ENCODE results near the gene P4HA3.

P4HA3 gene

GRCh38 chr11:74316772-74317505 is 5.5 kb upstream of the P4HA3 start:
- DNase-seq: no peak

GRCh38 chr11:74312326-74312725 is 886 bp upstream of the P4HA3 start:
- DNase-seq: no peak

GRCh38 chr11:74310857-74311256 is 583 bp downstream of the P4HA3 start:
- no peak for DNase-seq

- no peak for DNase-seq
Observed at GRCh38 chr11:74307434-74307833, 4.0 kb downstream of the P4HA3 start.

GRCh38 chr11:74306435-74307175 is 4.8 kb downstream of the P4HA3 start:
- no peak for DNase-seq

GRCh38 chr11:74299015-74299414 is 12.4 kb downstream of the P4HA3 start:
- DNase-seq: no peak

- no peak for DNase-seq
Observed at GRCh38 chr11:74297484-74297883, 14.0 kb downstream of the P4HA3 start.

- no peak for DNase-seq
Observed at GRCh38 chr11:74288911-74289310, 22.5 kb downstream of the P4HA3 start.

- DNase-seq: no peak
Observed at GRCh38 chr11:74288161-74288560, 23.3 kb downstream of the P4HA3 start.

- no peak for DNase-seq
Observed at GRCh38 chr11:74284466-74284865, 27.0 kb downstream of the P4HA3 start.

GRCh38 chr11:74283580-74284180 is 27.8 kb downstream of the P4HA3 start:
- DNase-seq: no peak

- no peak for DNase-seq
Observed at GRCh38 chr11:74282914-74283371, 28.5 kb downstream of the P4HA3 start.

- DNase-seq: no peak
Observed at GRCh38 chr11:74282421-74282820, 29.0 kb downstream of the P4HA3 start.

GRCh38 chr11:74280494-74280893 is 30.9 kb downstream of the P4HA3 start:
- DNase-seq: no peak

GRCh38 chr11:74279256-74279655 is 32.2 kb downstream of the P4HA3 start:
- no peak for DNase-seq

GRCh38 chr11:74278721-74279161 is 32.7 kb downstream of the P4HA3 start:
- no peak for DNase-seq

GRCh38 chr11:74278103-74278502 is 33.3 kb downstream of the P4HA3 start:
- DNase-seq: no peak

- no peak for DNase-seq
Observed at GRCh38 chr11:74276581-74276980, 34.9 kb downstream of the P4HA3 start.

GRCh38 chr11:74272276-74272675 is 39.2 kb downstream of the P4HA3 start:
- no peak for DNase-seq

GRCh38 chr11:74269161-74269811 is 42.2 kb downstream of the P4HA3 start:
- no peak for DNase-seq

GRCh38 chr11:74268456-74268855 is 43.0 kb downstream of the P4HA3 start:
- no peak for DNase-seq

- DNase-seq: no peak
Observed at GRCh38 chr11:74267014-74267413, 44.4 kb downstream of the P4HA3 start.

GRCh38 chr11:74265256-74265655 is 46.2 kb downstream of the P4HA3 start:
- DNase-seq: no peak
